ENCODE data around the gene WASF3.

- no peak for TF ChIP-seq CTCF (IDR thresholded peaks at IDR 0.05; ENCODE audit: low read length)
- TF ChIP-seq EZH2 (optimal IDR thresholded peaks at IDR 0.05; ENCODE audit: low read depth, low read length), result no peak
These were observed 152.0 kb downstream of the WASF3 start for GRCh38 chr13:26709461-26709860.
